ENCODE data around the gene COL15A1.

DNA sequence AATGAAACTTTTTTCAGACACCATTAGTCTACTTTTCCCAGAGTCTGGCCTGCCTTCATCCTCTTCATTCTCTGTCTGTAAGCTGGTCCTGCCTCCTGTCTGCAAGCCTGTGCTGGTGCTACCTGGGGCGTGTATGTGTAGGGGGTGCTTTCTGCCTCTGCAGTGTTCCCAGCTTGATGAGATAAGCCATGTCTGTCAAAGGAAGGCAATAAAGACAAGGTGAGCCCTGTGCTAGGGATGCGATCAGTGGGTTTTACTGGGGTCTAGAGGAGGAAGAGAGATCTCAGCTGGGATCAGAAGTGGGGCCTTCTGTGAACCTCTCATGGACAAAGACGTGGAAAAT, 83.2 kb downstream of the COL15A1 start:
- TF ChIP-seq, protein P1, sequence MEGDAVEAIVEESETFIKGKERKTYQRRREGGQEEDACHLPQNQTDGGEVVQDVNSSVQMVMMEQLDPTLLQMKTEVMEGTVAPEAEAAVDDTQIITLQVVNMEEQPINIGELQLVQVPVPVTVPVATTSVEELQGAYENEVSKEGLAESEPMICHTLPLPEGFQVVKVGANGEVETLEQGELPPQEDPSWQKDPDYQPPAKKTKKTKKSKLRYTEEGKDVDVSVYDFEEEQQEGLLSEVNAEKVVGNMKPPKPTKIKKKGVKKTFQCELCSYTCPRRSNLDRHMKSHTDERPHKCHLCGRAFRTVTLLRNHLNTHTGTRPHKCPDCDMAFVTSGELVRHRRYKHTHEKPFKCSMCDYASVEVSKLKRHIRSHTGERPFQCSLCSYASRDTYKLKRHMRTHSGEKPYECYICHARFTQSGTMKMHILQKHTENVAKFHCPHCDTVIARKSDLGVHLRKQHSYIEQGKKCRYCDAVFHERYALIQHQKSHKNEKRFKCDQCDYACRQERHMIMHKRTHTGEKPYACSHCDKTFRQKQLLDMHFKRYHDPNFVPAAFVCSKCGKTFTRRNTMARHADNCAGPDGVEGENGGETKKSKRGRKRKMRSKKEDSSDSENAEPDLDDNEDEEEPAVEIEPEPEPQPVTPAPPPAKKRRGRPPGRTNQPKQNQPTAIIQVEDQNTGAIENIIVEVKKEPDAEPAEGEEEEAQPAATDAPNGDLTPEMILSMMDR (conservative IDR thresholded peaks at IDR 0.05; ENCODE audit: low read depth, low read length): no peak
- no peak for TF ChIP-seq EZH2 (IDR thresholded peaks at IDR 0.05; ENCODE audit: borderline replicate concordance, low read depth, low read length, poor library complexity, severe bottlenecking)

All from A673 (cell line).